SU-DHL-6 (cell line): ENCODE data around the gene PDE4D.

Experiments
- H2AFZ ChIP-seq: fragments of 200-600 bp; sonication (generic); 2 replicates; pipeline ENCODE4 v1.6.1; 2014; ENCODE audit warnings: low read depth, mild to moderate bottlenecking, moderate library complexity, mixed read lengths, antibody characterized with exemption, low read length; ENCODE audit not compliant: severe bottlenecking
- H3F3A ChIP-seq: fragments of 200-600 bp; shearing (Covaris generic); 2 replicates; pipeline ENCODE4 v1.6.0; 2016; ENCODE audit warnings: antibody characterized with exemption, mild to moderate bottlenecking; ENCODE audit not compliant: insufficient read depth
- H3K27ac ChIP-seq: fragments of 200-600 bp; sonication (generic); 2 replicates; pipeline ENCODE4 v1.5.1; 2016; ENCODE audit warnings: low read depth, mild to moderate bottlenecking, low read length, moderate library complexity, mixed read lengths
- H3K27me3 ChIP-seq: fragments of 200-600 bp; sonication (generic), shearing (Covaris generic); 2 replicates; pipeline ENCODE4 v1.6.0; 2014; ENCODE audit warnings: mild to moderate bottlenecking, low read length
- H3K36me3 ChIP-seq: fragments of 200-600 bp; sonication (generic); 2 replicates; pipeline ENCODE4 v1.6.1; 2014; ENCODE audit warnings: mild to moderate bottlenecking, low read length, mixed read lengths
- H3K4me2 ChIP-seq: fragments of 300-600, 200-600 bp; shearing (Covaris generic), sonication (generic); 2 replicates; pipeline ENCODE4 v1.6.0; 2014; ENCODE audit warnings: low read length, low read depth, mild to moderate bottlenecking; ENCODE audit not compliant: poor library complexity, severe bottlenecking
- H3K4me3 ChIP-seq: fragments of 200-600 bp; sonication (generic); 2 replicates; pipeline ENCODE4 v1.5.1; 2014; ENCODE audit warnings: antibody characterized with exemption, low read length, mild to moderate bottlenecking, mixed read lengths; ENCODE audit not compliant: insufficient read depth, poor library complexity, severe bottlenecking
- H3K79me2 ChIP-seq: fragments of 200-600 bp; sonication (generic); 2 replicates; pipeline ENCODE4 v1.6.1; 2014; ENCODE audit warnings: mild to moderate bottlenecking, low read length, moderate library complexity; ENCODE audit not compliant: insufficient read depth
- H3K9ac ChIP-seq: fragments of 200-600 bp; sonication (generic); 2 replicates; pipeline ENCODE4 v1.7.0; 2014; ENCODE audit warnings: mild to moderate bottlenecking, low read length
- H3K9me2 ChIP-seq: fragments of 200-600 bp; sonication (generic); replicated peaks from 2 replicates; pipeline ENCODE4 v1.6.1; 2014; ENCODE audit warnings: low read length; ENCODE audit not compliant: insufficient read depth
- H3K9me3 ChIP-seq: fragments of 200-600 bp; sonication (generic); 2 replicates; pipeline ENCODE4 v1.6.1; 2014; ENCODE audit warnings: low read length, mixed read lengths; ENCODE audit not compliant: insufficient read depth
- H4K20me1 ChIP-seq: fragments of 200-600 bp; sonication (generic); 2 replicates; pipeline ENCODE4 v1.6.1; 2014; ENCODE audit warnings: low read depth, mild to moderate bottlenecking, antibody characterized with exemption, low read length, moderate library complexity, mixed read lengths
- CTCF ChIP-seq: fragments of 200-600 bp; sonication (generic); IDR thresholded peaks from one replicate; pipeline ENCODE4 v1.5.1; 2017; ENCODE audit warnings: antibody characterized with exemption, mild to moderate bottlenecking, low read length, moderate library complexity; ENCODE audit not compliant: insufficient read depth, poor library complexity, severe bottlenecking
- EZH2phosphoT487 ChIP-seq: fragments of 200-600 bp; sonication (generic), shearing (Covaris generic); conservative IDR thresholded peaks from 2 replicates; pipeline ENCODE4 v1.6.1; 2018; ENCODE audit warnings: mild to moderate bottlenecking, antibody characterized with exemption, low read length, moderate library complexity, mixed read lengths

Gene PDE4D

GRCh38 chr5:59893429-59894227 is at the start of gene PDE4D:
Gene PDE4D (minus strand): TSS chr5:59893726.
- Histone ChIP-seq H3K4me3 (no peak within 1 kb of the TSS), H3K9me3 (no peaks in the 10 kb centered on the region), H3K79me2 (no peaks in the 10 kb centered on the region), H3K27ac (no peak within 1 kb of the TSS), H3K9me2 (no peaks in the 10 kb centered on the region), H3K27me3 (no peaks in the 10 kb centered on the region), H3F3A (no peaks in the 10 kb centered on the region), H3K36me3 (no peaks in the 10 kb centered on the region), H4K20me1 (no peaks in the 10 kb centered on the region), H3K4me2 (no peak within 1 kb of the TSS), H3K9ac (no peak within 1 kb of the TSS), H2AFZ (no peak within 1 kb of the TSS)
- TF ChIP-seq CTCF, result no peak
- no peak for TF ChIP-seq EZH2phosphoT487

GRCh38 chr5:59937633-59938032 is 44.1 kb upstream of the PDE4D start:
- Histone ChIP-seq H3K4me2 (no peak overlapping the region), H4K20me1 (no peaks in the 10 kb centered on the region), H3K27me3 (no peaks in the 10 kb centered on the region), H2AFZ (no peak overlapping the region), H3K27ac (no peak overlapping the region), H3K9me3 (no peaks in the 10 kb centered on the region), H3K36me3 (no peaks in the 10 kb centered on the region), H3K4me3 (no peak overlapping the region), H3K79me2 (no peaks in the 10 kb centered on the region), H3F3A (no peaks in the 10 kb centered on the region), H3K9me2 (no peaks in the 10 kb centered on the region), H3K9ac (no peak overlapping the region)
- TF ChIP-seq EZH2phosphoT487, result no peak
- no peak for TF ChIP-seq CTCF

DNA sequence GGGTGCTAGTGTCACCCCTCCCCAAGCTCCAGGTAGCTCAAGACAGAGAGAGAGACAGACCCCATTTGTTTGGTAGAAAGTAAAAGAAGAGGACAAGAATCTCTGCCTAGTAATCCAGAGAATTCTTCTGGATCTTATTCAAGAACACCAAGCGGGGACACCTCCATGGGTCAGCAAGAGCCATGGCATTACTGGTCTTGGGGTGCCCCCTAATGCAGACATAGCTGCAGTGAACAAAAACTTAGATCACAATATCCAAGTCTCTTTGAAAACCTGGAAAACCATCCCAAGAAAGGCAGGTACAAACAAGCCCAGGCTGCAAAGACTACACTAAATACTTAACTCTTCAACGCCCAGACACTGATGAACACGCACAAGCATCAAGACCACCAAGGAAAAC is 29.9 kb upstream of the PDE4D start:
- no peak overlapping the region for H3K9ac ChIP-seq

More for the DNA sequence above, 29.9 kb upstream of the PDE4D start:
- Histone ChIP-seq H2AFZ (no peak overlapping the region), H3K9me3 (no peaks in the 10 kb centered on the region), H3K27me3 (no peaks in the 10 kb centered on the region), H3F3A (no peaks in the 10 kb centered on the region), H3K4me3 (no peak overlapping the region), H3K4me2 (no peak overlapping the region), H3K27ac (no peak overlapping the region), H3K79me2 (no peaks in the 10 kb centered on the region), H3K9me2 (no peaks in the 10 kb centered on the region), H4K20me1 (no peaks in the 10 kb centered on the region), H3K36me3 (no peaks in the 10 kb centered on the region)
- no peak for TF ChIP-seq CTCF
- TF ChIP-seq EZH2phosphoT487, result no peak
